PC-3 (cell line): Measurements from ENCODE around the gene CHM. TPM values are rescaled to one million over a fixed set of nuclear protein-coding genes. Genes with fewer than 3 reads are reported as not detected.

ENCODE experiments used
- ATAC-seq: fragments of 200-7000 bp; cut with Tn5 transposase; 2 replicates; pipeline ENCODE4 v1.9.1; 2020; ENCODE audit warnings: mild to moderate bottlenecking, moderate library complexity
- BruUV-seq: library from RNA; stranded (reverse); fragments of 400-500 nt; replicated peaks from 2 replicates; lab custom pipeline; 2021; lab: Mats Ljungman, UMichigan
- CTCF ChIA-PET: fragments of 300-600 bp; sonication (Branson Sonifier 250); formaldehyde crosslinking; loops from one replicate; lab custom pipeline; 2022; ENCODE audit warnings: antibody characterized with exemption; lab: Charles Lee
- POLR2A ChIA-PET: fragments of 300-600 bp; sonication (Branson Sonifier 250); formaldehyde crosslinking; loops from one replicate; lab custom pipeline; 2022; ENCODE audit warnings: antibody characterized with exemption; ENCODE audit not compliant: unreplicated experiment; lab: Charles Lee
- DNase-seq: peaks from one replicate; pipeline ENCODE4 v3.0.0-alpha.2; 2015
- H2AFZ ChIP-seq: fragments of 300-600 bp; sonication (generic); 2 replicates; pipeline ENCODE4 v1.6.0; 2016; ENCODE audit warnings: antibody characterized with exemption, low read length
- H3F3A ChIP-seq: fragments of 300-600 bp; sonication (generic); one replicate; pipeline ENCODE4 v1.6.0; 2017; ENCODE audit warnings: antibody characterized with exemption, low read length, control low read depth, mild to moderate bottlenecking; ENCODE audit not compliant: unreplicated experiment
- H3K27ac ChIP-seq: fragments of 300-600 bp; sonication (generic); 2 replicates; pipeline ENCODE4 v1.5.1; 2016; ENCODE audit warnings: mild to moderate bottlenecking, low read length
- H3K27me3 ChIP-seq: fragments of 300-600 bp; sonication (generic); 2 replicates; pipeline ENCODE4 v1.6.1; 2016; ENCODE audit warnings: low read length, mixed read lengths
- H3K36me3 ChIP-seq: fragments of 300-600 bp; sonication (generic); 2 replicates; pipeline ENCODE4 v1.6.1; 2016; ENCODE audit warnings: low read depth, mixed run types, low read length, mixed read lengths
- H3K4me1 ChIP-seq: fragments of 300-600 bp; sonication (generic); 2 replicates; pipeline ENCODE4 v1.5.1; 2016; ENCODE audit warnings: low read length; ENCODE audit not compliant: insufficient read depth
- H3K4me2 ChIP-seq: fragments of 300-600 bp; sonication (generic); 2 replicates; pipeline ENCODE4 v1.6.0; 2016; ENCODE audit warnings: low read length
- H3K4me3 ChIP-seq: fragments of 300-600 bp; sonication (generic); 2 replicates; pipeline ENCODE4 v1.5.1; 2016; ENCODE audit warnings: mild to moderate bottlenecking, low read length, mixed read lengths
- H3K79me2 ChIP-seq: fragments of 300-600 bp; sonication (generic); 2 replicates; pipeline ENCODE4 v1.6.1; 2017; ENCODE audit warnings: low read length, mixed read lengths
- H3K9ac ChIP-seq: fragments of 300-600 bp; sonication (generic); 2 replicates; pipeline ENCODE4 v1.6.0; 2016; ENCODE audit warnings: mild to moderate bottlenecking, low read length
- H3K9me2 ChIP-seq: fragments of 300-600 bp; sonication (generic); replicated peaks from 2 replicates; pipeline ENCODE4 v1.6.1; 2016; ENCODE audit warnings: mixed run types, low read length, mixed read lengths
- H3K9me3 ChIP-seq: fragments of 300-600 bp; sonication (generic); 2 replicates; pipeline ENCODE4 v1.6.1; 2016; ENCODE audit warnings: low read length, mixed read lengths
- H4K20me1 ChIP-seq: fragments of 300-600 bp; sonication (generic); 2 replicates; pipeline ENCODE4 v1.6.1; 2016; ENCODE audit warnings: low read length, mixed read lengths
- CTCF ChIP-seq: fragments of 300-600 bp; sonication (generic); conservative IDR thresholded peaks from 2 replicates; pipeline ENCODE4 v1.5.1; 2017; ENCODE audit warnings: antibody characterized with exemption, low read depth, mild to moderate bottlenecking, low read length
- EZH2 ChIP-seq: fragments of 300-600 bp; sonication (generic); IDR thresholded peaks from one replicate; pipeline ENCODE4 v1.6.1; 2017; ENCODE audit warnings: antibody characterized with exemption, mild to moderate bottlenecking, low read length; ENCODE audit not compliant: unreplicated experiment
- EZH2phosphoT487 ChIP-seq: fragments of 300-600 bp; sonication (generic); IDR thresholded peaks from 2 replicates; pipeline ENCODE4 v1.6.1; 2018; ENCODE audit warnings: mild to moderate bottlenecking, antibody characterized with exemption, low read length, borderline replicate concordance
- intact Hi-C: fragments of 100-400 bp; cut with micrococcal nuclease; formaldehyde crosslinking; loops from 2 replicates; pipeline ENCODE4 v1.9.0; 2023
- total RNA-seq: library from RNA; depleted of rRNA; stranded (reverse); fragments of >200 nt; gene quantifications from 2 replicates; pipeline ENCODE4 v1.2.3, GENCODE V29; 2014

Gene CHM
- total RNA-seq, 1 experiment from 2014 or later, result 14.9 TPM

GRCh38 chrX:86002076-86002896 is 45.1 kb downstream of the CHM start:
- H4K20me1 ChIP-seq, result no peaks in the 10 kb centered on the region
- POLR2A ChIA-PET, result no interaction called here
- ATAC-seq, result peak; percentile 84
- H3K4me1 ChIP-seq, result peaks cover 14% of the 10 kb centered on the region
- H3K9me2 ChIP-seq, result no peaks in the 10 kb centered on the region
- no peak for TF ChIP-seq CTCF
- no peak for TF ChIP-seq EZH2
- no peak for TF ChIP-seq EZH2phosphoT487
- H3K79me2 ChIP-seq, result peaks cover 7% of the 10 kb centered on the region; the same call in 1 of the 2 replicates
- H3K9ac ChIP-seq, result no peak overlapping the region
- H3F3A ChIP-seq, result no peaks in the 10 kb centered on the region
- H3K36me3 ChIP-seq, result no peaks in the 10 kb centered on the region; the same call in 1 of the 2 replicates
- peak overlapping the region; percentile 62 for H2AFZ ChIP-seq
- H3K4me3 ChIP-seq, result no peak overlapping the region
- H3K9me3 ChIP-seq, result no peaks in the 10 kb centered on the region
- peak overlapping the region; percentile 43; the same call in 1 of the 2 replicates for H3K4me2 ChIP-seq
- CTCF ChIA-PET, result no interaction called here
- intact Hi-C loops, result no loop called here
- H3K27ac ChIP-seq, result no peak overlapping the region
- no peaks in the 10 kb centered on the region for H3K27me3 ChIP-seq
- BruUV-seq, result no TSS peak
- peak; percentile 74 for DNase-seq

- TF ChIP-seq CTCF (no peak), EZH2phosphoT487 (no peak), EZH2 (no peak)
- DNase-seq, result no peak
- no peak for ATAC-seq
- CTCF ChIA-PET, result no interaction called here
- Histone ChIP-seq H3K4me1 (peaks cover 18% of the 10 kb centered on the region), H3K4me2 (no peak overlapping the region), H3K9me2 (no peaks in the 10 kb centered on the region), H3K9me3 (no peaks in the 10 kb centered on the region), H4K20me1 (no peaks in the 10 kb centered on the region), H2AFZ (no peak overlapping the region), H3K4me3 (no peak overlapping the region), H3K79me2 (peaks cover 7% of the 10 kb centered on the region; the same call in 1 of the 2 replicates), H3K36me3 (no peaks in the 10 kb centered on the region; the same call in 1 of the 2 replicates), H3F3A (no peaks in the 10 kb centered on the region), H3K27ac (no peak overlapping the region), H3K9ac (no peak overlapping the region), H3K27me3 (no peaks in the 10 kb centered on the region)
- POLR2A ChIA-PET, result no interaction called here
- BruUV-seq, result no TSS peak
- intact Hi-C loops, result no loop called here
Observed at GRCh38 chrX:85998954-85999353, 48.4 kb downstream of the CHM start.

GRCh38 chrX:85996555-85996954 is 50.8 kb downstream of the CHM start:
- ChIA-PET POLR2A (no interaction called here), CTCF (no interaction called here)

More at GRCh38 chrX:85996555-85996954, 50.8 kb downstream of the CHM start:
- intact Hi-C loops, result no loop called here
- no peaks in the 10 kb centered on the region for H3K9me3 ChIP-seq
- H3K27ac ChIP-seq, result no peak overlapping the region
- no peaks in the 10 kb centered on the region; the same call in 1 of the 2 replicates for H3K36me3 ChIP-seq
- H3K4me1 ChIP-seq, result peaks cover 23% of the 10 kb centered on the region
- H3K9ac ChIP-seq, result no peak overlapping the region
- no peaks in the 10 kb centered on the region for H3K9me2 ChIP-seq
- H4K20me1 ChIP-seq, result peaks cover 5% of the 10 kb centered on the region; the same call in 1 of the 2 replicates
- no peaks in the 10 kb centered on the region for H3K27me3 ChIP-seq
- H3K4me3 ChIP-seq, result no peak overlapping the region
- H2AFZ ChIP-seq, result no peak overlapping the region
- TF ChIP-seq EZH2 (no peak), EZH2phosphoT487 (no peak), CTCF (no peak)
- DNase-seq, result no peak
- BruUV-seq, result no TSS peak
- ATAC-seq, result no peak
- no peaks in the 10 kb centered on the region for H3F3A ChIP-seq
- H3K4me2 ChIP-seq, result no peak overlapping the region
- H3K79me2 ChIP-seq, result peaks cover 13% of the 10 kb centered on the region
